Stimulated activated CD8-positive, alpha-beta memory T cell treated with anti-CD3 and anti-CD28 coated beads, Interleukin-12 subunit alpha, Interleukin-12 subunit beta, amount 100 ng/mL, for 4 hours (primary cell): ENCODE results near the gene ARL10.

ENCODE experiments used
- DNase-seq: peaks from one replicate; pipeline ENCODE4 v3.0.0-alpha.2; 2020; ENCODE audit warnings: low read depth

ARL10 gene

GRCh38 chr5:176365351-176366231 lies at the start of gene ARL10:
Gene ARL10 (plus strand): TSS chr5:176365487. CDS start chr5:176365564, 77 bp downstream.
- DNase-seq, result peak; percentile 42

GRCh38 chr5:176317534-176318374 lies 47.5 kb upstream of the ARL10 start:
- no peak for DNase-seq

- DNase-seq, result no peak
Observed at GRCh38 chr5:176319827-176320554, 45.3 kb upstream of the ARL10 start.

- no peak for DNase-seq
Observed at GRCh38 chr5:176320577-176320976, 44.7 kb upstream of the ARL10 start.

GRCh38 chr5:176334031-176334770 lies 31.1 kb upstream of the ARL10 start:
- DNase-seq, result no peak

- no peak for DNase-seq
Observed at GRCh38 chr5:176337913-176338312, 27.4 kb upstream of the ARL10 start.

- DNase-seq, result no peak
Observed at GRCh38 chr5:176339304-176339703, 26.0 kb upstream of the ARL10 start.

- no peak for DNase-seq
Observed at GRCh38 chr5:176341325-176342157, 23.7 kb upstream of the ARL10 start.

- DNase-seq, result no peak
Observed at GRCh38 chr5:176342158-176342483, 23.2 kb upstream of the ARL10 start.

- DNase-seq, result no peak
Observed at GRCh38 chr5:176342766-176343458, 22.4 kb upstream of the ARL10 start.

GRCh38 chr5:176350416-176350815 lies 14.9 kb upstream of the ARL10 start:
- no peak for DNase-seq

- no peak for DNase-seq
Observed at GRCh38 chr5:176352116-176352878, 13.0 kb upstream of the ARL10 start.

GRCh38 chr5:176353533-176353932 lies 11.8 kb upstream of the ARL10 start:
- DNase-seq, result no peak

- DNase-seq, result no peak
Observed at GRCh38 chr5:176355400-176356178, 9.7 kb upstream of the ARL10 start.

- DNase-seq, result no peak
Observed at GRCh38 chr5:176356179-176356566, 9.1 kb upstream of the ARL10 start.

GRCh38 chr5:176359658-176360057 lies 5.6 kb upstream of the ARL10 start:
- no peak for DNase-seq

- no peak for DNase-seq
Observed at GRCh38 chr5:176360894-176361436, 4.3 kb upstream of the ARL10 start.
